Measurements from ENCODE around the gene ZSWIM6. TPM values are rescaled to one million over a fixed set of nuclear protein-coding genes. Genes with fewer than 3 reads are reported as not detected.

The ZSWIM6 gene
- total RNA-seq, 1 experiment from 2014 or later = 13.2 TPM

DNA sequence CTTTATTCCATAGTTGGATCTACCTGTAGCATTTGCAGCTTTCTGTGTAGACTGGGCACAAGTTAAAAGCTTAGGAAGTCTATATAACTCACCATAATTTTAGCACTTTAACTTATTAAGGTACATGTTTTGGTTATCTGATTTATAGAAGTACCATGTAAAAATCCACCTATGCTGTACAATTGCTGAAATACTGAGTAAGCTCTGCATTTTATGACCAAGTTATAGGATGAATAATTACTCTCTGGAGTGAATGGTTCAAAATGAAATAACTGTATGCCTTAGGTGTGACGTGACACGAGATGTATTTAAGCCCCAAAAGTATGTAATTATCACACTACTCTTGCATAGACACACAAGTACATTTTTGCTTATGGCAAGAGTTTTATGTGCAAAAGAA is 22.1 kb downstream of the ZSWIM6 start:
- peaks cover 5% of the 10 kb centered on the region for H3K36me3 Mint-ChIP-seq (ENCODE audit: insufficient read depth, unreplicated experiment)
- BruUV-seq (replicated peaks) = no TSS peak
- no peak overlapping the region for H3K4me3 Mint-ChIP-seq (ENCODE audit: low read depth, unreplicated experiment)
- peaks cover 2% of the 10 kb centered on the region for H3K9me3 Mint-ChIP-seq (ENCODE audit: low read depth, unreplicated experiment)
- no peak for DNase-seq
- peaks cover 33% of the 10 kb centered on the region for H3K4me1 Mint-ChIP-seq (ENCODE audit: low read depth, unreplicated experiment)
- CTCF ChIA-PET = no interaction called here
- intact Hi-C loops (cut with micrococcal nuclease; ENCODE audit: unreplicated experiment) = no loop called here
- TF ChIP-seq, protein P1, sequence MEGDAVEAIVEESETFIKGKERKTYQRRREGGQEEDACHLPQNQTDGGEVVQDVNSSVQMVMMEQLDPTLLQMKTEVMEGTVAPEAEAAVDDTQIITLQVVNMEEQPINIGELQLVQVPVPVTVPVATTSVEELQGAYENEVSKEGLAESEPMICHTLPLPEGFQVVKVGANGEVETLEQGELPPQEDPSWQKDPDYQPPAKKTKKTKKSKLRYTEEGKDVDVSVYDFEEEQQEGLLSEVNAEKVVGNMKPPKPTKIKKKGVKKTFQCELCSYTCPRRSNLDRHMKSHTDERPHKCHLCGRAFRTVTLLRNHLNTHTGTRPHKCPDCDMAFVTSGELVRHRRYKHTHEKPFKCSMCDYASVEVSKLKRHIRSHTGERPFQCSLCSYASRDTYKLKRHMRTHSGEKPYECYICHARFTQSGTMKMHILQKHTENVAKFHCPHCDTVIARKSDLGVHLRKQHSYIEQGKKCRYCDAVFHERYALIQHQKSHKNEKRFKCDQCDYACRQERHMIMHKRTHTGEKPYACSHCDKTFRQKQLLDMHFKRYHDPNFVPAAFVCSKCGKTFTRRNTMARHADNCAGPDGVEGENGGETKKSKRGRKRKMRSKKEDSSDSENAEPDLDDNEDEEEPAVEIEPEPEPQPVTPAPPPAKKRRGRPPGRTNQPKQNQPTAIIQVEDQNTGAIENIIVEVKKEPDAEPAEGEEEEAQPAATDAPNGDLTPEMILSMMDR (IDR thresholded peaks at IDR 0.05; ENCODE audit: unreplicated experiment) = no peak
- no peaks in the 10 kb centered on the region for H3K27me3 Mint-ChIP-seq (ENCODE audit: unreplicated experiment)
- no peak overlapping the region for H3K27ac Mint-ChIP-seq (ENCODE audit: unreplicated experiment)

DNA sequence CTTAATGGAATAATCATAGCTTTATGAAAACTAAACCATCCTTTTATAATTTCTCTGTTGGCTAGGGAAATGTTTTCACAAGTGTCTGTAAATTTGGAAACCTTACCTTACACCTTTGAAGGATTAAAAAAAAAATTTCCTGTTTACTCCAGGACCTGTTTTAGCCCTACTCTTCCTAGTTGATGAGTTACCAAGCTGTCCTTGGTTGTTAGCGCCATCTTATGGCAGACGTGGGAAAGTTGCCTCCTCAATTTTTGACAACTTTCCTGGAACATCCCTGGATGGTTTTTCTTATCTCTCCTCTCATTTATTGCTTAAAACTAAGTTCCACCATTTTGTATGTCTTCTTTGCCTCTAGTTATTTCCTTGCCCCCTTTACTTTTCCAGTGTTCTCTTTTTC is 25.7 kb downstream of the ZSWIM6 start:
- peaks cover 5% of the 10 kb centered on the region for H3K36me3 Mint-ChIP-seq (ENCODE audit: insufficient read depth, unreplicated experiment)
- peaks cover 38% of the 10 kb centered on the region for H3K4me1 Mint-ChIP-seq (ENCODE audit: low read depth, unreplicated experiment)
- no peak overlapping the region for H3K27ac Mint-ChIP-seq (ENCODE audit: unreplicated experiment)
- BruUV-seq (replicated peaks) = no TSS peak
- H3K27me3 Mint-ChIP-seq (ENCODE audit: unreplicated experiment) = no peaks in the 10 kb centered on the region
- TF ChIP-seq, protein P1 (IDR thresholded peaks at IDR 0.05; ENCODE audit: unreplicated experiment) = no peak
- no peak for DNase-seq
- peaks cover 2% of the 10 kb centered on the region for H3K9me3 Mint-ChIP-seq (ENCODE audit: low read depth, unreplicated experiment)
- CTCF ChIA-PET = no interaction called here
- H3K4me3 Mint-ChIP-seq (ENCODE audit: low read depth, unreplicated experiment) = no peak overlapping the region
- intact Hi-C loops (cut with micrococcal nuclease; ENCODE audit: unreplicated experiment) = no loop called here

DNA sequence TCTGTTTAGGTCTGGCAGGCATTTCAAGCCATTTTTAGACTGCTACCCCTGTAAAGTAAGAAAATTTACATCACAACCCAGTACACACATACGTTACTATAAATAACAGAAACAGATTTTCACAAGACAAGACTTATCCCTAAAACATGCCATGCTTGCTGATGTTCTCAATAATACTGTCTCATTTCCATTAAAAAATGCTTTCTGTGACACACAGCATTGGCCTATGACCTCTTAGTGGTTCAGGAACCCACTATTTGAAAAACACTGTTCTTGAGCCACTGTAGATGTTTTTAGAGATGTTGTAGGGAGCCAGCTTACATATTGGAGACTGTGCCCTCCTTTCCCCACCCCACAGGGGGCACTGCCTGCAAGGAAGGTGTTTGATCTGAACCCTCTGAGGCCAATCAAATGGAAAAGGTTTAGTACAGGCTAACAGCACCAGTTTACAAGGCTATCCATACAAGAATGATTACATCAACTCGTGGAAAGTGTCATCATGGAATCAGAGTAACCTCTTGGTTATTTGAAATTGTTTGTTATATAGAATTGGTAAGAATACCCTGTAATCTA is 30.8 kb downstream of the ZSWIM6 start:
- Mint-ChIP-seq H3K4me1 (ENCODE audit: low read depth, unreplicated experiment) (peaks cover 29% of the 10 kb centered on the region), H3K27ac (ENCODE audit: unreplicated experiment) (no peak overlapping the region), H3K9me3 (ENCODE audit: low read depth, unreplicated experiment) (peaks cover 2% of the 10 kb centered on the region), H3K36me3 (ENCODE audit: insufficient read depth, unreplicated experiment) (peaks cover 5% of the 10 kb centered on the region), H3K27me3 (ENCODE audit: unreplicated experiment) (no peaks in the 10 kb centered on the region), H3K4me3 (ENCODE audit: low read depth, unreplicated experiment) (no peak overlapping the region)
- BruUV-seq (replicated peaks) = no TSS peak
- CTCF ChIA-PET = no interaction called here
- intact Hi-C loops (cut with micrococcal nuclease; ENCODE audit: unreplicated experiment) = loop anchor here (5.0 kb wide), 1 partner anchor 294 kb away; no protein-coding TSS in a partner anchor
- peak; percentile 6 for DNase-seq
- TF ChIP-seq, protein P1 (IDR thresholded peaks at IDR 0.05; ENCODE audit: unreplicated experiment) = no peak

DNA sequence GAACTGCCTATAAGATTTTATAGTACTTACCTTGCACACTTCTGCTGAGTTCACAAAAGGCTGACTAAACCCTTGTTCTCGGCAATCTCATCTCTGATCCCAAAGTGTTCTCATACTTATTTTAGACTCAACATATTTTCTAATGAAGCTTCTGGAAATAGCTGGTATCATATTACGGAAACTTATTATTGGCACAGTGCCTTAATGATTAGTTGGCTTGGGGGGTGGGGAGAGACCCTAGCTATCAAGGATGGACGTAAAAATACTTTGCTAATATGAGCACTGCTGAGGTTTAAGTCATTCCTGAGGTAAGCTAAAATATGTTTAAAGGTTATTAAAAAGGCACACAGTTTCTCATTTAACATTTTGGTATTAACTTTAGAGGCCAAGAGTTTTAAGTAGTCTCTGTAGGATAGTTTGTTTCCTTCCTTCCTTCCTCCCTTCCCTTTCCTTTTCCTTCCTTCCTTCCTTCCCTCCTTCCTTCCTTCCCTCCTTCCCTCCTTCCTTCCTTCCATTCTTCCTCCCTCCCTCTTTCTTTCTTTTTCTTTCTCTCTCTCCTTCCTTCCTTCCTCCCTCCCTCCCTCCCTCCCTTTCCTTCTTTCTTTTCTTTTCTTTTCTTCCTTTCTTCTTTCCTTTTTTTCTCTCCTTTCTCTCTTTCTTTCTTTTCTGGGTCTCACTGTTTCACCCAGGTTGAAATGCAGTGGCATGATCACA is 31.5 kb downstream of the ZSWIM6 start:
- no TSS peak for BruUV-seq (replicated peaks)
- CTCF ChIA-PET = no interaction called here
- intact Hi-C loops (cut with micrococcal nuclease; ENCODE audit: unreplicated experiment) = loop anchor here (5.0 kb wide), 1 partner anchor 294 kb away; no protein-coding TSS in a partner anchor
- Mint-ChIP-seq H3K4me1 (ENCODE audit: low read depth, unreplicated experiment) (peaks cover 23% of the 10 kb centered on the region), H3K27me3 (ENCODE audit: unreplicated experiment) (no peaks in the 10 kb centered on the region), H3K36me3 (ENCODE audit: insufficient read depth, unreplicated experiment) (peaks cover 5% of the 10 kb centered on the region), H3K4me3 (ENCODE audit: low read depth, unreplicated experiment) (no peak overlapping the region), H3K27ac (ENCODE audit: unreplicated experiment) (no peak overlapping the region), H3K9me3 (ENCODE audit: low read depth, unreplicated experiment) (no peaks in the 10 kb centered on the region)
- DNase-seq = no peak
- TF ChIP-seq, protein P1 (IDR thresholded peaks at IDR 0.05; ENCODE audit: unreplicated experiment) = no peak
